Vagina (tissue), 2 donors: ENCODE data around the gene MED31. TPM values are rescaled to one million over a fixed set of nuclear protein-coding genes. Genes with fewer than 3 reads are reported as not detected.

Source experiments
- DNase-seq, 2 donors: peaks; one replicate each; pipeline ENCODE4 v3.0.0-alpha.2; 2017; ENCODE audit errors: extremely low spot score in 2 of 2
- H3K27ac ChIP-seq: fragments of 200-600 bp; sonication (generic); one replicate; pipeline ENCODE4 v1.5.1; 2019
- H3K27me3 ChIP-seq: fragments of 200-600 bp; sonication (generic); one replicate; pipeline ENCODE4 v1.5.1; 2019
- H3K36me3 ChIP-seq, 2 donors: fragments of 200-600 bp; sonication (generic); one replicate each; pipeline ENCODE4 v1.5.1; 2017 to 2019
- H3K4me1 ChIP-seq: fragments of 200-600 bp; sonication (generic); one replicate; pipeline ENCODE4 v1.5.1; 2019
- H3K4me3 ChIP-seq, 2 donors: fragments of 200-600 bp; sonication (generic); 1 replicate in 1 of 2; 2 replicates in 1 of 2; pipeline ENCODE4 v1.5.1; 2016 to 2019
- H3K9me3 ChIP-seq: fragments of 200-600 bp; sonication (generic); one replicate; pipeline ENCODE4 v1.5.1; 2019
- POLR2A ChIP-seq, 2 donors: fragments of 450-650 bp; IDR thresholded peaks; one replicate each; pipeline ENCODE4 v1.6.1; 2017; ENCODE audit warnings: antibody characterized with exemption in 2 of 2, mild to moderate bottlenecking in 2 of 2, moderate library complexity in 2 of 2
- POLR2AphosphoS5 ChIP-seq, 2 donors: sonication (generic); formaldehyde crosslinking; IDR thresholded peaks; one replicate each; pipeline ENCODE4 v1.9.0; 2017; ENCODE audit warnings: antibody characterized with exemption in 2 of 2, mild to moderate bottlenecking in 2 of 2, low read depth in 1 of 2; ENCODE audit not compliant: insufficient read depth in 1 of 2
- intact Hi-C: fragments of 100-400 bp; cut with DNase I; formaldehyde crosslinking; loops from one replicate; pipeline ENCODE4 v1.15.1; 2023
- total RNA-seq: library from RNA; depleted of rRNA; stranded (reverse); fragments of >200 nt; gene quantifications from one replicate; pipeline ENCODE4 v1.2.3, GENCODE V29; 2016
- TF ChIP-seq, protein P1 (sequence below), 3 experiments: fragments of 450-650 bp in 2 of 3; fragments of 200-600 bp in 1 of 3; sonication (generic) in 1 of 3; IDR thresholded peaks; one replicate each; pipeline ENCODE4 v1.5.1; 2017 to 2019; ENCODE audit warnings: antibody characterized with exemption in 3 of 3, mild to moderate bottlenecking in 2 of 3, moderate library complexity in 2 of 3

MED31 gene
- total RNA-seq, 1 donor from 2014 or later: 13.3 TPM

- Histone ChIP-seq H3K36me3 (peaks cover 0 to 52% of the 10 kb centered on the region in 2 donors), H3K27ac (no peak overlapping the region), H3K9me3 (no peaks in the 10 kb centered on the region), H3K4me3 (no peak overlapping the region), H3K27me3 (no peaks in the 10 kb centered on the region), H3K4me1 (no peaks in the 10 kb centered on the region)
- DNase-seq: no peak
- intact Hi-C loops: no loop called here
- TF ChIP-seq, protein P1, sequence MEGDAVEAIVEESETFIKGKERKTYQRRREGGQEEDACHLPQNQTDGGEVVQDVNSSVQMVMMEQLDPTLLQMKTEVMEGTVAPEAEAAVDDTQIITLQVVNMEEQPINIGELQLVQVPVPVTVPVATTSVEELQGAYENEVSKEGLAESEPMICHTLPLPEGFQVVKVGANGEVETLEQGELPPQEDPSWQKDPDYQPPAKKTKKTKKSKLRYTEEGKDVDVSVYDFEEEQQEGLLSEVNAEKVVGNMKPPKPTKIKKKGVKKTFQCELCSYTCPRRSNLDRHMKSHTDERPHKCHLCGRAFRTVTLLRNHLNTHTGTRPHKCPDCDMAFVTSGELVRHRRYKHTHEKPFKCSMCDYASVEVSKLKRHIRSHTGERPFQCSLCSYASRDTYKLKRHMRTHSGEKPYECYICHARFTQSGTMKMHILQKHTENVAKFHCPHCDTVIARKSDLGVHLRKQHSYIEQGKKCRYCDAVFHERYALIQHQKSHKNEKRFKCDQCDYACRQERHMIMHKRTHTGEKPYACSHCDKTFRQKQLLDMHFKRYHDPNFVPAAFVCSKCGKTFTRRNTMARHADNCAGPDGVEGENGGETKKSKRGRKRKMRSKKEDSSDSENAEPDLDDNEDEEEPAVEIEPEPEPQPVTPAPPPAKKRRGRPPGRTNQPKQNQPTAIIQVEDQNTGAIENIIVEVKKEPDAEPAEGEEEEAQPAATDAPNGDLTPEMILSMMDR (IDR thresholded peaks at IDR 0.05): no peak
- TF ChIP-seq POLR2A (IDR thresholded peaks at IDR 0.05) (no peak), POLR2AphosphoS5 (IDR thresholded peaks at IDR 0.05; ENCODE audit: insufficient read depth in 1 of 2, low read depth in 1 of 2) (no peak)
These were observed 46.3 kb downstream of the MED31 start for GRCh38 chr17:6605142-6605541.

DNA sequence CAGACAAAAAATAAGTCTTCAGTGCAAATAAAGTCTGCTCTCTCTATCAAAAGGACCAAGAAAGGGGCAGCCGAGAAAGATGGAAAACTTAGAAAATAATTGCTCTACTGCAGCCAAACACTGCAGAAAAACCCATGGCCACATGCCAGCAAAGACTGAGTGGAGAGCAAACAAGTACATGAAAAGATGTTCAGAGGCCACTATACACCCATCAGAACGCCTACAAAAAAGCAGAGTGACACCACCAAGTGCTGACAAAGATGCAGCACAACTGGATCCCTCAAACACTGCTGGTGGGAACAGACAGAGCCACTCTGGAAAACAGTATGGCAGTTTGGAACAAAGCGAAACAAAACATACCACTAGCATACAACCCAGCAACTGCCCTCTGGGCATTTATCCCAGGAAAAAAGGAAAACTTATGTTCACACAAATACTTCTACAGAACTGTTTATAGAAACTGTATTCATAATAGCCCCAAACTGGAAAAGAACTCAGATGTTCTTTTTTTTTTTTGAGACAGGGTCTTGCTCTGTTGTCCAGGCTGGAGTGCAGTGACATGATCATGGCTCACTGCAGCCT lies 47.6 kb downstream of the MED31 start:
- H3K4me1 ChIP-seq: peaks cover under 1% of the 10 kb centered on the region
- no peak for DNase-seq
- H3K27me3 ChIP-seq: no peaks in the 10 kb centered on the region
- H3K9me3 ChIP-seq: no peaks in the 10 kb centered on the region
- peaks cover 0 to 43% of the 10 kb centered on the region in 2 donors for H3K36me3 ChIP-seq
- no peak overlapping the region for H3K27ac ChIP-seq
- TF ChIP-seq, protein P1 (IDR thresholded peaks at IDR 0.05): no peak
- TF ChIP-seq POLR2A (IDR thresholded peaks at IDR 0.05): no peak
- TF ChIP-seq POLR2AphosphoS5 (IDR thresholded peaks at IDR 0.05; ENCODE audit: insufficient read depth in 1 of 2, low read depth in 1 of 2): no peak
- intact Hi-C loops: no loop called here
- H3K4me3 ChIP-seq: no peak overlapping the region

- no peak for DNase-seq
- peaks cover 6% of the 10 kb centered on the region for H3K4me1 ChIP-seq
- H3K9me3 ChIP-seq: no peaks in the 10 kb centered on the region
- no peak overlapping the region for H3K27ac ChIP-seq
- H3K4me3 ChIP-seq: no peak overlapping the region
- no peaks in the 10 kb centered on the region for H3K27me3 ChIP-seq
- TF ChIP-seq POLR2AphosphoS5 (IDR thresholded peaks at IDR 0.05; ENCODE audit: insufficient read depth in 1 of 2, low read depth in 1 of 2): no peak
- TF ChIP-seq, protein P1 (IDR thresholded peaks at IDR 0.05): no peak
- TF ChIP-seq POLR2A (IDR thresholded peaks at IDR 0.05): no peak
- peaks cover 0 to 30% of the 10 kb centered on the region in 2 donors for H3K36me3 ChIP-seq
- intact Hi-C loops: no loop called here
These were observed 49.3 kb downstream of the MED31 start for GRCh38 chr17:6602141-6602540.

DNA sequence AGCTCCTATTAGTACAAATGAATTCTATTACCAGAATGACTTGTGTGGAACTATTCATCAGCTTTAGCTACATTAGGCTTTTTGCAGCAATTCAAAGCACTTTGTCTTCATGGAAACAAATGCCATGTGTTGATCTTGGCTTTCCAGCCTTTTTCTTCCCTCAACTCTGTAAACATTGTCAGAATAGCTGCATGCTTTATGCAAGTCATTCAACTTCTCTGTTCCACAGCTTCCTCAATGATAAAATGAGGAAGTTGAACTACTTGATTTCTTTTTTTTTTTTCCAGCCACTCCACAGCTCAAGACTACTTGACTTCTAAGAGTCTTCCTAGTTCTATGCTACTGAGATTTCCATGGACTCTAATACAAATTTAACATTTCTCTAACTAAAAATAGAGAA lies 52.0 kb downstream of the MED31 start:
- DNase-seq: no peak

GRCh38 chr17:6597727-6598126 lies 53.7 kb downstream of the MED31 start:
- no peak for TF ChIP-seq POLR2A (IDR thresholded peaks at IDR 0.05)
- TF ChIP-seq, protein P1 (IDR thresholded peaks at IDR 0.05): no peak
- TF ChIP-seq POLR2AphosphoS5 (IDR thresholded peaks at IDR 0.05; ENCODE audit: insufficient read depth in 1 of 2, low read depth in 1 of 2): no peak
- intact Hi-C loops: no loop called here
- H3K9me3 ChIP-seq: no peaks in the 10 kb centered on the region
- no peak overlapping the region for H3K4me3 ChIP-seq
- no peak overlapping the region for H3K27ac ChIP-seq
- H3K36me3 ChIP-seq: peaks cover 3 to 57% of the 10 kb centered on the region in 2 donors
- H3K27me3 ChIP-seq: no peaks in the 10 kb centered on the region
- DNase-seq: no peak
- H3K4me1 ChIP-seq: peaks cover 6% of the 10 kb centered on the region

More for the DNA sequence above, 52.0 kb downstream of the MED31 start:
- peaks cover 3 to 40% of the 10 kb centered on the region in 2 donors for H3K36me3 ChIP-seq
- peaks cover 6% of the 10 kb centered on the region for H3K4me1 ChIP-seq
- no peaks in the 10 kb centered on the region for H3K9me3 ChIP-seq
- intact Hi-C loops: no loop called here
- no peak for TF ChIP-seq POLR2A (IDR thresholded peaks at IDR 0.05)
- TF ChIP-seq, protein P1 (IDR thresholded peaks at IDR 0.05): no peak
- no peak for TF ChIP-seq POLR2AphosphoS5 (IDR thresholded peaks at IDR 0.05; ENCODE audit: insufficient read depth in 1 of 2, low read depth in 1 of 2)
- no peak overlapping the region for H3K4me3 ChIP-seq
- H3K27ac ChIP-seq: no peak overlapping the region
- H3K27me3 ChIP-seq: no peaks in the 10 kb centered on the region
